H1 (cell line): ENCODE measurements around the gene KCNMB2. TPM values are rescaled to one million over a fixed set of nuclear protein-coding genes. Genes with fewer than 3 reads are reported as not detected.

Experiments used
- CTCF ChIA-PET: fragments of 300-600 bp; sonication (Branson Sonifier 250); formaldehyde crosslinking; loops from one replicate; lab custom pipeline; 2021; ENCODE audit not compliant: partially characterized antibody; lab: Charles Lee
- POLR2A ChIA-PET: fragments of 300-600 bp; sonication (Branson Sonifier 250); formaldehyde crosslinking; loops from one replicate; lab custom pipeline; 2021; ENCODE audit warnings: inconsistent platforms; ENCODE audit not compliant: partially characterized antibody; lab: Charles Lee
- DNase-seq, 2 experiments: peaks; one replicate each; pipeline versions ENCODE4 v3.0.0 to v3.0.0-alpha.2; 2010 to 2022; ENCODE audit warnings: low spot score in 2 of 2, low read depth in 1 of 2, mixed read lengths in 1 of 2
- FAIRE-seq: peaks from 2 replicates; lab custom pipeline; 2011; peaks lifted over from hg19 to GRCh38; lab: Jason Lieb, UNC
- H2AFZ ChIP-seq: 2 replicates; pipeline ENCODE4 v1.8.1; 2012; ENCODE audit warnings: low read length, inconsistent platforms
- H2AK5ac ChIP-seq: 2 replicates; pipeline ENCODE4 v1.6.1; 2013; ENCODE audit warnings: low read depth, low read length
- H2BK120ac ChIP-seq: replicated peaks from 2 replicates; pipeline ENCODE3; 2013; ENCODE audit warnings: low read depth, low read length, inconsistent platforms
- H2BK12ac ChIP-seq: 2 replicates; pipeline ENCODE4 v1.6.1; 2013; ENCODE audit warnings: low read depth, low read length
- H2BK15ac ChIP-seq: 2 replicates; pipeline ENCODE4 v1.6.1; 2013; ENCODE audit warnings: low read length
- H2BK20ac ChIP-seq: 2 replicates; pipeline ENCODE4 v1.6.1; 2013; ENCODE audit warnings: low read length
- H2BK5ac ChIP-seq: 2 replicates; pipeline ENCODE4 v1.6.1; 2013; ENCODE audit warnings: low read depth, low read length
- H3K14ac ChIP-seq: 2 replicates; pipeline ENCODE4 v1.6.1; 2013; ENCODE audit warnings: inconsistent platforms; ENCODE audit not compliant: insufficient read length
- H3K18ac ChIP-seq: 2 replicates; pipeline ENCODE4 v1.6.1; 2013; ENCODE audit warnings: low read length; ENCODE audit errors: extremely low read depth
- H3K23ac ChIP-seq: 2 replicates; pipeline ENCODE4 v1.6.1; 2013; ENCODE audit warnings: inconsistent platforms; ENCODE audit not compliant: insufficient read length
- H3K23me2 ChIP-seq: 2 replicates; pipeline ENCODE4 v1.6.1; 2013; ENCODE audit warnings: low read depth, low read length
- H3K27ac ChIP-seq: 2 replicates; pipeline ENCODE4 v1.6.1; 2011; ENCODE audit warnings: low read depth, low read length, inconsistent platforms
- H3K27me3 ChIP-seq, 4 experiments: replicated peaks in 1 of 4; 1 replicate in 1 of 4; 2 replicates in 3 of 4; pipeline versions ENCODE4 v1.6.1 to v1.8.1; 2011 to 2013; ENCODE audit warnings: low read length in 3 of 4, mild to moderate bottlenecking in 3 of 4, inconsistent platforms in 2 of 4, mixed read lengths in 2 of 4, moderate library complexity in 1 of 4; ENCODE audit not compliant: control insufficient read depth in 3 of 4, insufficient read depth in 3 of 4; ENCODE audit errors: extremely low read depth in 1 of 4
- H3K36me3 ChIP-seq, 4 experiments: 2 replicates each; pipeline versions ENCODE4 v1.6.1 to v1.8.1; 2011 to 2013; ENCODE audit warnings: mild to moderate bottlenecking in 4 of 4, low read length in 3 of 4, moderate library complexity in 2 of 4, control low read depth in 1 of 4, inconsistent platforms in 1 of 4; ENCODE audit not compliant: insufficient read depth in 4 of 4, control insufficient read depth in 2 of 4
- H3K4ac ChIP-seq: replicated peaks from 2 replicates; pipeline ENCODE3; 2013; ENCODE audit warnings: low read length, low read depth, mixed read lengths, inconsistent platforms; ENCODE audit not compliant: insufficient read length
- H3K4me1 ChIP-seq, 4 experiments: replicated peaks in 1 of 4; 1 replicate in 1 of 4; 2 replicates in 3 of 4; pipeline versions ENCODE4 v1.6.1 to v1.8.1; 2011 to 2013; ENCODE audit warnings: low read length in 3 of 4, inconsistent platforms in 2 of 4, mixed read lengths in 1 of 4; ENCODE audit not compliant: insufficient read depth in 4 of 4, control insufficient read depth in 3 of 4
- H3K4me2 ChIP-seq, 2 experiments: 2 replicates each; pipeline versions ENCODE4 v1.6.1 to v1.8.1; 2011 to 2013; ENCODE audit warnings: low read depth in 2 of 2, low read length in 2 of 2, control low read depth in 1 of 2, inconsistent platforms in 1 of 2, mild to moderate bottlenecking in 1 of 2; ENCODE audit not compliant: insufficient read depth in 1 of 2
- H3K4me3 ChIP-seq, 4 experiments: fragments of 200-600, 300-600 bp in 1 of 4; sonication (generic), shearing (Covaris generic), sonication (Bioruptor Twin) in 1 of 4; 2 replicates each; pipeline versions ENCODE4 v1.5.1 to v1.8.1; 2011 to 2016; ENCODE audit warnings: low read length in 4 of 4, low read depth in 3 of 4, control low read depth in 2 of 4, inconsistent platforms in 2 of 4, mild to moderate bottlenecking in 2 of 4, mixed read lengths in 1 of 4, moderate library complexity in 1 of 4; ENCODE audit not compliant: insufficient read depth in 2 of 4; ENCODE audit errors: extremely low read depth in 1 of 4
- H3K56ac ChIP-seq: replicated peaks from 2 replicates; pipeline ENCODE3; 2013; ENCODE audit warnings: low read depth, mild to moderate bottlenecking, mixed read lengths, low read length, inconsistent platforms; ENCODE audit not compliant: insufficient read length
- H3K79me1 ChIP-seq: 2 replicates; pipeline ENCODE4 v1.6.1; 2013; ENCODE audit warnings: low read depth, low read length, control low read depth
- H3K79me2 ChIP-seq, 2 experiments: 2 replicates each; pipeline versions ENCODE4 v1.6.1 to v1.8.1; 2012 to 2013; ENCODE audit warnings: low read length in 2 of 2, mild to moderate bottlenecking in 2 of 2, inconsistent platforms in 1 of 2; ENCODE audit not compliant: insufficient read depth in 2 of 2, control insufficient read depth in 1 of 2
- H3K9ac ChIP-seq, 4 experiments: replicated peaks in 1 of 4; 1 replicate in 1 of 4; 2 replicates in 3 of 4; pipeline versions ENCODE4 v1.6.1 to v1.8.1; 2011 to 2013; ENCODE audit warnings: low read depth in 3 of 4, low read length in 3 of 4, control low read depth in 2 of 4, mild to moderate bottlenecking in 2 of 4, moderate library complexity in 2 of 4, inconsistent platforms in 1 of 4; ENCODE audit errors: extremely low read depth in 1 of 4
- H3K9me3 ChIP-seq, 2 experiments: 2 replicates each; pipeline versions ENCODE4 v1.6.1 to v1.8.1; 2012 to 2013; ENCODE audit warnings: mild to moderate bottlenecking in 2 of 2, moderate library complexity in 2 of 2, control low read depth in 1 of 2, inconsistent platforms in 1 of 2, low read depth in 1 of 2, low read length in 1 of 2, mixed read lengths in 1 of 2; ENCODE audit not compliant: insufficient read depth in 2 of 2
- H4K20me1 ChIP-seq, 2 experiments: replicated peaks in 1 of 2; 2 replicates each; pipeline versions ENCODE3 to v1.8.1; 2011 to 2013; ENCODE audit warnings: inconsistent platforms in 2 of 2, low read length in 2 of 2, mild to moderate bottlenecking in 1 of 2; ENCODE audit not compliant: insufficient read depth in 2 of 2, control insufficient read depth in 1 of 2
- H4K5ac ChIP-seq: 2 replicates; pipeline ENCODE4 v1.6.1; 2013; ENCODE audit warnings: low read length, low read depth, mixed read lengths, inconsistent platforms; ENCODE audit not compliant: insufficient read length
- H4K8ac ChIP-seq: 2 replicates; pipeline ENCODE4 v1.8.0; 2013; ENCODE audit warnings: mild to moderate bottlenecking, moderate library complexity, low read length, inconsistent platforms; ENCODE audit not compliant: insufficient read depth; ENCODE audit errors: extremely low read depth
- H4K91ac ChIP-seq: replicated peaks from 2 replicates; pipeline ENCODE3; 2013; ENCODE audit warnings: low read length, mixed read lengths, inconsistent platforms; ENCODE audit not compliant: insufficient read length
- CBX5 ChIP-seq: fragments of 300-800, 300-1000 bp; sonication (generic); IDR thresholded peaks from 2 replicates; pipeline ENCODE4 v1.7.1; 2016; ENCODE audit warnings: antibody characterized with exemption, low read length, low read depth
- CEBPB ChIP-seq: IDR thresholded peaks from 2 replicates; pipeline ENCODE4 v1.6.1; 2012; ENCODE audit warnings: low read depth, low read length
- CHD2 ChIP-seq: IDR thresholded peaks from 2 replicates; pipeline ENCODE4 v1.6.1; 2012; ENCODE audit warnings: low read length, improper control_type of control experiment
- CTCF ChIP-seq, 3 experiments: IDR thresholded peaks; 1 replicate in 2 of 3; 2 replicates in 1 of 3; pipeline versions ENCODE4 v1.5.1 to v1.6.1; 2011; ENCODE audit warnings: low read length in 3 of 3, mild to moderate bottlenecking in 3 of 3, inconsistent platforms in 2 of 3, low read depth in 1 of 3, moderate library complexity in 1 of 3; ENCODE audit not compliant: insufficient read depth in 1 of 3; ENCODE audit errors: control extremely low read depth in 1 of 3
- FOSL1 ChIP-seq: IDR thresholded peaks from 2 replicates; pipeline ENCODE4 v1.6.1; 2011; ENCODE audit warnings: mild to moderate bottlenecking, low read depth, low read length, moderate library complexity; ENCODE audit not compliant: insufficient read depth
- HDAC2 ChIP-seq, 2 experiments: fragments of 300-600 bp in 1 of 2; sonication (generic) in 1 of 2; IDR thresholded peaks; 2 replicates each; pipeline ENCODE4 v1.6.1; 2011 to 2012; ENCODE audit warnings: low read depth in 2 of 2, low read length in 2 of 2, mild to moderate bottlenecking in 2 of 2, moderate library complexity in 2 of 2, borderline replicate concordance in 1 of 2, inconsistent platforms in 1 of 2
- KDM1A ChIP-seq: fragments of 200-600, 300-600 bp; sonication (generic); IDR thresholded peaks from 2 replicates; pipeline ENCODE4 v1.7.1; 2016; ENCODE audit warnings: mild to moderate bottlenecking, low read length, borderline replicate concordance
- MAFK ChIP-seq: IDR thresholded peaks from 2 replicates; pipeline ENCODE4 v1.6.1; 2012; ENCODE audit warnings: low read depth, mild to moderate bottlenecking, improper control_type of control experiment, low read length
- SP4 ChIP-seq: IDR thresholded peaks from 2 replicates; pipeline ENCODE4 v1.6.1; 2012; ENCODE audit warnings: low read length, inconsistent platforms
- SUZ12 ChIP-seq: fragments of 200-600 bp; sonication (generic); IDR thresholded peaks from 2 replicates; pipeline ENCODE4 v1.6.1; 2012; ENCODE audit warnings: mild to moderate bottlenecking, inconsistent platforms, low read length, moderate library complexity, mixed read lengths
- YY1 ChIP-seq: IDR thresholded peaks from 2 replicates; pipeline ENCODE4 v1.6.1; 2011; ENCODE audit warnings: low read depth, mild to moderate bottlenecking, low read length
- WGBS, 2 experiments: shearing (Covaris generic) in 1 of 2; methylation state at CpG; one replicate each; pipeline versions ENCODE4 v1.1.6 to v1.1.7; 2013 to 2015; ENCODE audit warnings: low lambda C conversion rate in 2 of 2, mixed read lengths in 2 of 2, inconsistent platforms in 1 of 2, low coverage in 1 of 2, missing lambda C conversion rate in 1 of 2; ENCODE audit not compliant: insufficient replicate concordance in 2 of 2, insufficient coverage in 1 of 2, insufficient read length in 1 of 2; ENCODE audit errors: extremely low coverage in 1 of 2, missing lambda C conversion rate in 1 of 2; 5-methylcytosine and 5-hydroxymethylcytosine counted together
- polyA plus RNA-seq, 7 experiments: library from polyadenylated mRNA; depleted of rRNA in 3 of 7; stranded (reverse) in 5 of 7; unstranded in 2 of 7; fragments of >200 nt in 5 of 7; fragments of 200-250 nt in 2 of 7; gene quantifications; 1 replicate in 5 of 7; 2 replicates in 1 of 7; 4 replicates in 1 of 7; pipeline versions ENCODE4 v1.2.1 to v1.2.3, GENCODE V29; 2011 to 2013; ENCODE audit warnings: missing spikeins in 2 of 7, mixed read lengths in 2 of 7
- total RNA-seq: library from RNA; stranded (reverse); fragmentation: NEBNext Ultra II Directional; extraction: Animal tissue kit (Norgen Biotek cat#: 25700); gene quantifications from 2 replicates; pipeline ENCODE4 v1.2.1, GENCODE V29; 2021

The KCNMB2 gene
- total and polyA plus RNA-seq, 2 of the 8 experiments (the other 6 are each of a cell fraction or from before 2014, with no cell fraction given), result not detected

DNA sequence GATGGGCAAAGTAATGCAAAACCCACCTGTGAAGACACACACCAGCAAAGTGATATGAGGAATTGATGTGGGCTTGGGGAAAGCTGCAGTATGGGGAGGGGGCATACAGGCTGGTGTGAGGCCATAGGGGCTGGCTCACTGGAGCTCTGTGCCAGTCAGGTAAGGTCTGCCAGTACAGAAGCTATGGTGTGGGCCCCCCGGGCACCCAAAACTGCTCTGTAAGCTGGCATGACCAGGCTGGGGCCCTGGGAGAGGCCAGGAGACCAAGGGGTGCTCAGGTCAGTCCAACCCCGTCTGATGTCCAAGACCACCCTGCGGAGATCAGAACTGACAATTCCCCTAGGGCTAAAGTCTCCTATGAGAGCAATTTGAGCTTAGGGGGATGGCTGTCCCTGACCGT is 163.1 kb downstream of the KCNMB2 start:
- no peak overlapping the region for H3K18ac ChIP-seq
- H4K8ac ChIP-seq, result no peak overlapping the region
- H4K20me1 ChIP-seq, result no peaks in the 10 kb centered on the region
- no peak overlapping the region for H3K4me2 ChIP-seq
- no peaks in the 10 kb centered on the region for H3K4me1 ChIP-seq
- H2BK5ac ChIP-seq, result no peak overlapping the region
- no peak overlapping the region for H2BK15ac ChIP-seq
- no peak overlapping the region for H4K5ac ChIP-seq
- no peaks in the 10 kb centered on the region for H3K79me2 ChIP-seq
- no peak overlapping the region for H2BK12ac ChIP-seq
- H3K4ac ChIP-seq, result no peak overlapping the region
- POLR2A ChIA-PET, result interaction anchor here (0.9 kb wide), 1 partner anchor 160 kb away, joined by 3 read pairs; no protein-coding TSS in a partner anchor
- no peak overlapping the region for H2BK120ac ChIP-seq
- FAIRE-seq (no peak), DNase-seq (no peak)
- H3K36me3 ChIP-seq, result no peaks in the 10 kb centered on the region
- no peaks in the 10 kb centered on the region for H3K79me1 ChIP-seq
- no peak overlapping the region for H3K27ac ChIP-seq
- TF ChIP-seq FOSL1 (no peak), KDM1A (no peak), CHD2 (no peak), CEBPB (no peak), HDAC2 (IDR thresholded peaks at IDR 0.05; ENCODE audit: borderline replicate concordance in 1 of 2, low read depth in 2 of 2, low read length in 2 of 2) (no peak), SP4 (no peak), YY1 (no peak), SUZ12 (no peak), CTCF (IDR thresholded peaks at IDR 0.05; ENCODE audit: control extremely low read depth in 1 of 3, insufficient read depth in 1 of 3, low read depth in 1 of 3, low read length in 3 of 3) (no peak), CBX5 (no peak), MAFK (no peak)
- no peak overlapping the region for H3K4me3 ChIP-seq
- H3K9ac ChIP-seq, result no peak overlapping the region
- WGBS, 2 experiments, result 92% methylated on average over 4 of the region's 4 CpGs; no CpG with 5 or more reads in 1 of the 2 experiments
- no peak overlapping the region for H3K23ac ChIP-seq
- no peak overlapping the region for H2AFZ ChIP-seq
- CTCF ChIA-PET, result interaction anchor here (1.5 kb wide), 1 partner anchor 268 kb away, joined by 3 read pairs; no protein-coding TSS in a partner anchor
- H3K23me2 ChIP-seq, result no peaks in the 10 kb centered on the region
- no peaks in the 10 kb centered on the region for H3K27me3 ChIP-seq
- no peak overlapping the region for H3K14ac ChIP-seq
- no peak overlapping the region for H2AK5ac ChIP-seq
- H3K9me3 ChIP-seq, result peaks cover 7 to 13% of the 10 kb centered on the region in 2 experiments; a peak in 2 of 4 replicates
- H4K91ac ChIP-seq, result no peak overlapping the region
- no peak overlapping the region for H2BK20ac ChIP-seq
- H3K56ac ChIP-seq, result no peak overlapping the region
